Skeletal muscle satellite cell (primary cell): ENCODE data around the gene IL12RB2.

Experiments used
- H3K27me3 ChIP-seq: 2 replicates; pipeline ENCODE4 v1.7.0; 2013; ENCODE audit warnings: low read length; ENCODE audit not compliant: control insufficient read depth, insufficient read depth
- H3K36me3 ChIP-seq: 2 replicates; pipeline ENCODE4 v1.7.0; 2013; ENCODE audit warnings: mild to moderate bottlenecking, control low read depth, low read length; ENCODE audit not compliant: insufficient read depth
- H3K4me1 ChIP-seq: 2 replicates; pipeline ENCODE4 v1.7.0; 2013; ENCODE audit warnings: low read length; ENCODE audit not compliant: control insufficient read depth, insufficient read depth
- H3K4me2 ChIP-seq: 2 replicates; pipeline ENCODE4 v1.7.0; 2013; ENCODE audit warnings: mild to moderate bottlenecking, low read length
- H3K4me3 ChIP-seq: 2 replicates; pipeline ENCODE4 v1.7.0; 2013; ENCODE audit warnings: low read length
- H3K9ac ChIP-seq: 2 replicates; pipeline ENCODE4 v1.7.0; 2013; ENCODE audit warnings: mild to moderate bottlenecking, low read depth, low read length, moderate library complexity
- H3K9me3 ChIP-seq: replicated peaks from 2 replicates; pipeline ENCODE4 v1.7.0; 2013; ENCODE audit warnings: mild to moderate bottlenecking, control low read depth, low read length

IL12RB2 gene

DNA sequence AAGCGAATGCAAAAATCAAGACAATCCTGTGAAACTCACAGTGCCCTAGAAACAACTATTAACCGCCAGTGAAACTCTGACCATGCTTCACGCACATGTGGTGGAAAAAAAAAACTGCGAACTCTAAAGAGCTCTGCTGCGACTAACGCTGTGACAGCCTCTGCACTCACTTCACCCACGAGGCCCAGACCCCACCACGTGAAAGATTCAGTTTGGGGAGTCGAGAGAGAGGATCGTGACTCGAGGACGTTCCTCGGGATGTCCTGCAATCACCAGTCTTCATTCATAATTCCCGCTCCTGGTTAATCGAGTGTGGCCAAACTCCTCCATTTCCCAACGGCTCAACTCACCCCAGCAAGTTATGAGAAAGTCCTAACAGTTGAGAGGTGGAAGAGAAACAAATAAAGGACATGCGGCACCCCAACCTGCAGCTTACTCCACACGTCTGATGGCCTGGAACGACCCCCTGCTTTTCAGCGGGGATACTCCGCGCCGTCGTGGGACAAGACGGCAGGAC lies 121.4 kb downstream of the IL12RB2 start:
- Histone ChIP-seq H3K4me1 (peaks cover 11% of the 10 kb centered on the region), H3K36me3 (peaks cover 30% of the 10 kb centered on the region), H3K9me3 (no peaks in the 10 kb centered on the region), H3K27me3 (no peaks in the 10 kb centered on the region), H3K4me3 (peak overlapping the region; percentile 91), H3K4me2 (peak overlapping the region; percentile 85), H3K9ac (peak overlapping the region; percentile 96)

DNA sequence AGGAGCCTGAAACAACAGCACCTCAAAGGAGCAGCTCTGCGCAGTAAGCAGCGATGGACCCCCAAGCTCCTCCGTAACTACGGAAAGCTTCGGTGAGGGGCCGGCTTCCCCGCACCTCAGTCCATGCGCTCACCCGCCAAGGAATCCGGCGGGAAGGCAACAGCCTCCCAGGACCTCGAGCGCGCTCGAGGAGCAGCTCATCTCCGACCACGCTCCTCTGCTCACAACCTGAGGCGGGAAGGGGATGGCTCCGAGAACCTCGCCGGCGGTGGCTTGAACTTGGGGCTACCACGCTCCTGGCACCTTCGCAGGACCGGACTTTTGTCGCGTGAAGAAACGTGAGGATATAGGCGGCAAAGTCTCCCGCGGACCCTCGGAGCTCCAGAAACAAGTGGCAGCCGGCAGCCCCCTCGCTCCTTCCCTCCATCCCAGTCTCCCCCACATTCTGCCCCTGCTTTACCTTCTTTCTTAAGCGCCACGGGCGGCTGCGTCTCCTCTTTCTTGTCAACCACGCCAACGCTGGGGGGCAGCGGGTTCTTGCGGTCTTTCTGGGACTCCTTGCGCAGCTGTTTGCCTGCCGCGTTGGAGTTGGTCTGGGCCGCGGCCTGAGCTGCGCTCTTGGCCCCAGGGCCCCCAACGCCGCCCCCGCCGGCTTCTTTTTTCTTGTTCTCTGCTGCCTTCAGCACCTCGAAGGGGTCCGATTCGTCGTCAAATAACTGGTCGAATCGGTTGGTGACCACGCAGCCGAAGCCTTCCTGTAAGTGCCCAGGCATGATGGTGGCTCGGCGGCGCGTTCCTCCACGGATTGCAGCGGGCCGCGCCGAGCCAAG lies 122.1 kb downstream of the IL12RB2 start:
- Histone ChIP-seq H3K4me1 (peaks cover 11% of the 10 kb centered on the region), H3K9ac (peak overlapping the region; percentile 96), H3K36me3 (peaks cover 24% of the 10 kb centered on the region), H3K9me3 (no peaks in the 10 kb centered on the region), H3K27me3 (no peaks in the 10 kb centered on the region), H3K4me2 (peak overlapping the region; percentile 85), H3K4me3 (peak overlapping the region; percentile 91)

DNA sequence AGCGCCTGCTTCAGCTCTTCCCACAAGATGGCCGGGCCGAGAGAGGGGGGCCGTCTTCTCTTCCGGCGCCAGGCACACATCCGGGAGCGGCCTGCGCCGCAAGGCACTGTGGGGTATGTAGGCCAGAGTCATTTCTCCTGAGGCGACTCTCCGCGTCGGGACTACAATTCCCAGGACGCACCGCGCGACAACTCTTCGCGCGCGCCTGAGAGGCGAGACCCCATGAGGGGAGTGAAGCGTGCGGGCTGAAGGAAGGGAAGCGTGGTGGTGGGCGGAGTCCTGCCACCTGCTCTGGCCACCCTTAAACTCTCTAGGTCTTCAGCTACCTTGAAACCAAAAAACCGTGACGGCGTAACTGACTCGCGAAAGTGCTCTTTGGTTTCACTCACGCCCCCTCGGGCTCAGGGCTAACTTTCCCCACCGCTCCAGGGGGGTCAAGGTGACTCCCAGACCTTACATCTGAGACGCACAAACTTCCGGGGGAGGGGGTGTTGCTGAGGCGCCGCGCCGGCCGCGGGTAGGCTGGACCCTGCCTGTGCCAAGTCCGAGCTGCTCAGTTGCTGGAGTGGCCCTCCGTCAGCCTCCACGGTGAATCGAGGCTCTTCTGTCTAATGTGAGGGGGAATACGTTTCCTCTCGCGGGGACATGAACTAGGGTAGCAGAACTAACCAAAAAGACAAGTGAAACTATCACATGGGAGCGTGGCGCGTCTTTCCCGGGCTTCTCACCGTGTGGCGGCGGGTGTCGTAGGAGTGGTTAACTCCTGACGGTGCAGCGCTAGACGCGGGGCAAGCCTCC lies 122.9 kb downstream of the IL12RB2 start, which contains the start of gene SERBP1:
Gene SERBP1 (minus strand): TSS at position 45 of the 798 bp plus-strand sequence. CDS start 102 bp downstream, outside the sequence.
- H3K4me2 ChIP-seq: peak within 1 kb of the TSS; percentile 90
- no peaks in the 10 kb centered on the region for H3K27me3 ChIP-seq
- H3K9ac ChIP-seq: peak within 1 kb of the TSS; percentile 96
- peaks cover 16% of the 10 kb centered on the region for H3K36me3 ChIP-seq
- H3K4me1 ChIP-seq: peaks cover 11% of the 10 kb centered on the region
- H3K4me3 ChIP-seq: peak within 1 kb of the TSS; percentile 91
- H3K9me3 ChIP-seq: no peaks in the 10 kb centered on the region

DNA sequence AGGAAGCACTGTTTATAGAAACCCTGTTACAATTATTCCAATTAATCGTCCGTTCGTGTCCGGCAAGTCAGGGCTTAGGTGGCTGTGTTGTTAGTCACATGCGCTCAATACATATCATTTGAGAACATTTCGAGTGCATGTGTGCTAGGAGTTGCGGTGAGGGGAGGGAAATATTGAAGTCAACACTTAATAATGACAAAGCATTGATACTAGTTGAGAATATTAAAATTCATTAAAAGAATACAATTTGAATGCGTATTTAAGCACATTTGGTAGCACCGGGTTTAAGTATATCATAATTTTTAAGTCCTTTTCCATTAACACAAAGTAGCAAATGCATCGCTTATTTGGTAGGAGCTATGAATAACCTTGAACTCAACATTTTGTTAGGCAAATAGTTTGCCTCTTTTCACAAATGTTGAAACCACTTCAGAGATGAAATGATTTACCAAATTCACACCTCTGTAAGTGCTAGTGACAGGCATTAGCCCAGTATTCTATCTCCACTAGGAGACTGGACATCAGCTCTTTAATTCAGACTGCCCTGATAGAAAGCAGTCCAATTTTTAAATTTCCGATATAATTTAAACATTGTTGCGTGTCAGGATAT lies 123.6 kb downstream of the IL12RB2 start:
- Histone ChIP-seq H3K9me3 (no peaks in the 10 kb centered on the region), H3K4me3 (peak overlapping the region; percentile 91), H3K4me2 (peak overlapping the region; percentile 90), H3K27me3 (no peaks in the 10 kb centered on the region), H3K9ac (peak overlapping the region; percentile 85), H3K36me3 (peaks cover 9% of the 10 kb centered on the region), H3K4me1 (peaks cover 9% of the 10 kb centered on the region)

DNA sequence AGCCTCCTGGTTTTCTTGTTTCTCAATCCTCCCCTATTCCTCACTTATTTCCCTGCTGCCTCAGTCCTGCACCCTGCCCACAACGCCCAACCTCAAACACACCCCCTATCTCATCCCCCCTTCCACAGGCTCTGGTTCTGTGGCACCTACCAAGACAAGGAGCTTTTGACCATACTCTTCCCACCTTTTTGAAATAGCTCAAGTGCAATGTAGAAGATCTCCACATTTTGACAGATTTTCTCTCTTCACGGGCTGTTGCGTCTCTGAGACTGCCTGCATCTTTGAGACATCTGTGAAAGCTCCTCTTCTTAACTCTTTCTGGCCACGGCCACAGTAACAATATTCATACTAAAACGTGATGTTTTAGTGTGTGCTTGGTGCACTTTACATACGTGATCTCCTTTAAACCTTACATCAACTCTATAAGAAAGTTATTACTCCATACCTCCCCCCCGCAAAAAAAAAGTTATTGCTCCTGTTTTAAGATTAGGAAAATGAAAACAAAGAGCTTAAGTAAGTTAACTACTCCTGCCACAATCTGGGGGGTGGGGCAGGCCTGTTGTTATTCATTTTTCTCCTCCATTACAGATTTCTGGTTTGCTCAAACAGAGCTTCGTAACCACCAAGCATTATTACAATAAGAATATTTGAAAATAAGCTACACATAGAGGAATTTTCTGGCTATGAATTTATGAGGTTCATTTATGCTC lies 124.4 kb downstream of the IL12RB2 start:
- no peaks in the 10 kb centered on the region for H3K9me3 ChIP-seq
- no peaks in the 10 kb centered on the region for H3K27me3 ChIP-seq
- no peak overlapping the region for H3K9ac ChIP-seq
- H3K4me3 ChIP-seq: no peak overlapping the region
- no peak overlapping the region for H3K4me2 ChIP-seq
- H3K4me1 ChIP-seq: peaks cover 3% of the 10 kb centered on the region
- peaks cover 9% of the 10 kb centered on the region for H3K36me3 ChIP-seq

DNA sequence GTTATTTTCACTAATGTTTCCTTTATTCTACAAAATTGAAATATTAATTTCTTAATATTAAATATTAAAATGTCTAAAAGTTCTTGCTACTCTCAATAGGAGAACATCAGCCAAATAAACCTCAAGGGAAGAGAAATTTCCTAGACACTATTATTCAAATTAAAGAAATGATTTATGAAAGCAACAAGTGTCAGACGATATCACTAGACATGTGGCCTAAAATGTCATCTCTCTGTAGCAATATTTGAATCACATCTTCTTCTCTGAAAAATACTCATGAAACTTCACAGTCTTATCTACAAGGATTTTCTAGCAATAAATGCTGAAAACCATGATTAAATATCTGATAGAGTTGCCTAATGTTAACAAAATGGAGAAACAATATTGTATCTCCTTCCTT lies 125.1 kb downstream of the IL12RB2 start:
- Histone ChIP-seq H3K4me1 (no peaks in the 10 kb centered on the region), H3K9ac (no peak overlapping the region)

DNA sequence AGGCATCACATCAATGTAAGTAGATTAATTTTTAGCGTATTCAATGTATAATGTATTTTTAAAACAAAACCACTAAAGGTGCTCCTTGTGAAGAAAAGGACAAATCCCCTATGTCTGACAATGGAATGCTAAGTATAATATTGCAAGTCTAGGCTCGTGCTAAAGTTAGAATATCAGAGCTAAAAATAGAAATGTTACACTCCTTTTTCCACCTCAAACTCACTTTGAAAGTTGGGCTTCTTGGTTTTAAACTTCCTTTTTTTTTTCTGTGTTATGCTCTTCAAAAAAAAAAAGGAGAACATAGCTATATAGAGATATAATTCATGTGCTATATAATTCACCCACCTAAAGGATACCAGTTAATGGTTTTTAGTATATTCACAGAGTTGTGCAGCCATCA lies 126.2 kb downstream of the IL12RB2 start:
- Histone ChIP-seq H3K4me2 (no peak overlapping the region), H3K27me3 (no peaks in the 10 kb centered on the region), H3K9ac (no peak overlapping the region), H3K9me3 (no peaks in the 10 kb centered on the region), H3K36me3 (peaks cover 9% of the 10 kb centered on the region), H3K4me1 (no peaks in the 10 kb centered on the region), H3K4me3 (no peak overlapping the region)

More for the DNA sequence above, 125.1 kb downstream of the IL12RB2 start:
- Histone ChIP-seq H3K9me3 (no peaks in the 10 kb centered on the region), H3K27me3 (no peaks in the 10 kb centered on the region), H3K4me2 (no peak overlapping the region), H3K36me3 (peaks cover 9% of the 10 kb centered on the region), H3K4me3 (no peak overlapping the region)

DNA sequence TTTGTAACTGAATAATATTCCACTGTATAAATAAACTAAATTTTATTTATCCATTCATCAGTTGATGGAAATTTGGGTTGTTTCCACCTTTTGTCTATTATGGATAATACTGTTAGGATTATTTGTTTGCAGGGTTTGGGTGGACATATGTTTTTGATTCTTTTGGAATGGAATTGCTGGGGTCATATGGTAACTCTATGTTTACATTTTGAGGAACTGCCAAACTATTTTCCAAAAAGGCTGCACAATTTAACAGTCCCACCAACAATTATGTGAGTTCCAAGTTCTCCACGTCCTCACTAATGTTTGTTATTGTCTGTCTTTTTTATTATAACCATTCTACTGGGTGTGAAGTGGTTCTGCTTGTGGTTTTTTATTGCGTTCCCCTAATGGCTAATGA lies 126.8 kb downstream of the IL12RB2 start:
- H3K36me3 ChIP-seq: peaks cover 2% of the 10 kb centered on the region
- H3K4me2 ChIP-seq: no peak overlapping the region
- no peak overlapping the region for H3K4me3 ChIP-seq
- H3K9ac ChIP-seq: no peak overlapping the region
- H3K4me1 ChIP-seq: no peaks in the 10 kb centered on the region
- no peaks in the 10 kb centered on the region for H3K9me3 ChIP-seq
- no peaks in the 10 kb centered on the region for H3K27me3 ChIP-seq

DNA sequence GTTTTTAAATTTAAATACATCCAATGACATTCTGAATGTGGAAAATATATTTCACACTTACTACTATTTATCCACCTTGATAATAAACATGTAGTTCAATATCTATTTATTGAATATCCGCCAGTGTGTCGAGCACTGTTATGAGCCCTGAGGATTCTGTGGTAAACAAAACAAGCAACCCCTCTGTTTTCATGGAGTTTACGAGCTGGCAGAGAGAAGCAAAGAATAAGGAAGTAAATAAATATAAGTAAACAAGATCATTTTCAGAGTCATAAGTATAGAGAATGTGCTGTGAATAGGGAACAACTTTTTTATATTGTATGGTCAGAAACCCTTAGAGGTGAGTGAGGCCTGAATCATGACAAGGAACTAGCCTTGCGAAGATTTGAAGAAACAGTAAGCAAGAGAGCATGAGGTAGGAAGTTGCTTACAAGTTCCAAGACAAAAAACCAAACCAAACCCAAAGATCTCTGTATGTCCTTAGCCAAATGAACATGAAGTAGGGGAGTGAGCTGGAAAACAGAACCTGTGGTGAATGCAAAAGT lies 128.9 kb downstream of the IL12RB2 start:
- Histone ChIP-seq H3K4me1 (peaks cover 7% of the 10 kb centered on the region), H3K4me3 (no peak overlapping the region), H3K4me2 (no peak overlapping the region), H3K27me3 (no peaks in the 10 kb centered on the region), H3K9me3 (no peaks in the 10 kb centered on the region), H3K9ac (no peak overlapping the region), H3K36me3 (no peaks in the 10 kb centered on the region)

DNA sequence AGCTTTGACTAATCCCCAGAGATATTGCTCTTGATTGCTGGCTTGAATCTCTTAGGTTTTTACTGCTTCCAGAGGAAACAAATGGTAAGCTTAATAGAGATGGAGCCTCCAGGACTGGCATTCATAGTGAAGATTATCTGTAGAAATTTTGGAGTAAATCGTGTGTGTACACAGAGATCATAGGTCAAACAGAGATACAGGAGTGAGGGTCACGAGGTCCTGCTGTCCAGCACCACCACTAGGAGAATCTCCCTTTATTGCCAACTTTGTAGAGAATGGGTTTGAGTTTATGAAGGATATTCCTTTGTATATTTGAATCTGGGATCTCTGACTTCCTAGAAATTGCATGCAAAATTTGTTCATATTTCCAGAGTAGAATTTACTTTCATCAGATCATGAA lies 130.3 kb downstream of the IL12RB2 start:
- Histone ChIP-seq H3K36me3 (no peaks in the 10 kb centered on the region), H3K4me2 (no peak overlapping the region), H3K4me1 (peaks cover 7% of the 10 kb centered on the region), H3K4me3 (no peak overlapping the region), H3K27me3 (no peaks in the 10 kb centered on the region), H3K9me3 (no peaks in the 10 kb centered on the region), H3K9ac (no peak overlapping the region)
